GM06990 (cell line): ENCODE measurements around the gene FAM3C.

ENCODE experiments used
- DNase-seq: peaks from one replicate; pipeline ENCODE4 v3.0.0-alpha.2; 2011; ENCODE audit not compliant: insufficient read length; ENCODE audit errors: extremely low read depth
- H3K27me3 ChIP-seq: replicated peaks from 2 replicates; pipeline ENCODE4 v1.6.0; 2011; ENCODE audit warnings: low read length; ENCODE audit not compliant: control insufficient read depth, insufficient read depth
- H3K36me3 ChIP-seq: 2 replicates; pipeline ENCODE4 v1.5.1; 2011; ENCODE audit warnings: low read length; ENCODE audit not compliant: control insufficient read depth, insufficient read depth
- H3K4me3 ChIP-seq: replicated peaks from 2 replicates; pipeline ENCODE4 v1.5.1; 2011; ENCODE audit warnings: low read depth, mild to moderate bottlenecking, control low read depth, low read length
- CTCF ChIP-seq: IDR thresholded peaks from 2 replicates; pipeline ENCODE4 v1.5.1; 2011; ENCODE audit warnings: low read length, control low read depth, mild to moderate bottlenecking, inconsistent platforms; ENCODE audit not compliant: insufficient read depth, poor library complexity, severe bottlenecking

The FAM3C gene

GRCh38 chr7:121304102-121304658 is 91.9 kb downstream of the FAM3C start:
- no peaks in the 10 kb centered on the region for H3K27me3 ChIP-seq
- H3K4me3 ChIP-seq: no peak overlapping the region
- no peaks in the 10 kb centered on the region for H3K36me3 ChIP-seq
- no peak for TF ChIP-seq CTCF
- no peak for DNase-seq

- Histone ChIP-seq H3K27me3 (no peaks in the 10 kb centered on the region), H3K4me3 (no peak overlapping the region), H3K36me3 (no peaks in the 10 kb centered on the region)
- DNase-seq: no peak
- TF ChIP-seq CTCF: peak; percentile 13
Measured at GRCh38 chr7:121303422-121304101, 92.5 kb downstream of the FAM3C start.

GRCh38 chr7:121302214-121302745 is 93.8 kb downstream of the FAM3C start:
- peak; percentile 27 for DNase-seq
- TF ChIP-seq CTCF: no peak
- Histone ChIP-seq H3K36me3 (no peaks in the 10 kb centered on the region), H3K4me3 (no peak overlapping the region), H3K27me3 (no peaks in the 10 kb centered on the region)

- no peak for DNase-seq
- no peaks in the 10 kb centered on the region for H3K27me3 ChIP-seq
- TF ChIP-seq CTCF: no peak
- H3K4me3 ChIP-seq: no peak overlapping the region
- H3K36me3 ChIP-seq: no peaks in the 10 kb centered on the region
Measured at GRCh38 chr7:121301446-121302213, 94.5 kb downstream of the FAM3C start.

- TF ChIP-seq CTCF: no peak
- DNase-seq: no peak
- no peaks in the 10 kb centered on the region for H3K36me3 ChIP-seq
- H3K4me3 ChIP-seq: no peak overlapping the region
- no peaks in the 10 kb centered on the region for H3K27me3 ChIP-seq
Measured at GRCh38 chr7:121300685-121301420, 95.3 kb downstream of the FAM3C start.
